Measurements from ENCODE around the gene MXI1.

DNA sequence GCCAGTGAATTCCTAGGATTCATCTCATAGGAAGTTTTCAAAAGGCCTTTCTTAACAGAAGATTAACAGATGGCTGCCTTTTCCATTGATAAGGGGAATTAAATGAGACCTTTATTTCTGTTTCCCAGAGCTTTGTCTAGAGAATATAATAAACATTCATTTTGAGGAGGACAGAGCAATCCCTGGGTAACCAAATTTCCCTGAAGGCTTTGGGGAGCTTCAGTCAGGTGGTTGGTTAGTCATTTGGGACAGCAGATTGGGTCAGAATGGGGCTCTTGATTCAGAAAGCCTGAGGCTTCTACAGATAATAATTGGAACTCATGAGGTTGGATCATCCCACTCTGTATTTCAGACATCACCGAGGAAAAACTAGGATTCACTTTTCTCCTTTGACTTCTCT lies 21.8 kb downstream of the MXI1 start:
- TF ChIP-seq CTCF (IDR thresholded peaks at IDR 0.05; ENCODE audit: low read depth, low read length, poor library complexity, severe bottlenecking) (no peak), EZH2phosphoT487 (IDR thresholded peaks at IDR 0.05; ENCODE audit: borderline replicate concordance, low read length) (no peak)
